ENCODE results near the gene GFRA4.

DNA sequence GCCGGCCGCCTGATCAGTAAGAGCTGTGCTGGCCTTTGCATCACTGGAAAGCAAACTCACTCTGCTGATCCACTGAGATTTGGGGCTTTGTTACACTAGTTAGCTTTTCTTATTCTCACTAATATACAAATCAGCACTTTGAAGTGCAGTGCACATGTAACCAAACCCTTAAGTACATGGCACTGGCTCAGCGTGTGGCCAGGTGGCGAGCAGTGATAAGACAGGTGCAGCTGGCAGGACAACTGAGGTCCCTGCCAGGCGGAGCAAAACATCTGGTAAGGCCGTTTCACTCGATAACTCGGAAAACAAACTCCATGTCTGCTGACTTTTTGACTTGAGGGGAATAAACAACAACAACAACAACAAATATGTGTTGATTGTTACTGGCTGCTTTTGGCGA is 11.0 kb downstream of the GFRA4 start:
- TF ChIP-seq EZH2phosphoT487 (IDR thresholded peaks at IDR 0.05; ENCODE audit: insufficient read depth, low read depth), result no peak
- TF ChIP-seq EZH2 (IDR thresholded peaks at IDR 0.05; ENCODE audit: insufficient read depth, poor library complexity, severe bottlenecking), result no peak
